Measurements from ENCODE around the gene GCKR. TPM values are rescaled to one million over a fixed set of nuclear protein-coding genes. Genes with fewer than 3 reads are reported as not detected.
"Not testable (repeated sequence)": the region's sequence is repeated elsewhere in the genome, so short reads cannot be mapped to it uniquely, and the experiment has no call there.

GCKR gene
- total RNA-seq, 5 donors from 2014 or later (not counting 1 experiment from before 2014, with no cell fraction given) = 0.23 to 0.28 TPM; not detected in 3

DNA sequence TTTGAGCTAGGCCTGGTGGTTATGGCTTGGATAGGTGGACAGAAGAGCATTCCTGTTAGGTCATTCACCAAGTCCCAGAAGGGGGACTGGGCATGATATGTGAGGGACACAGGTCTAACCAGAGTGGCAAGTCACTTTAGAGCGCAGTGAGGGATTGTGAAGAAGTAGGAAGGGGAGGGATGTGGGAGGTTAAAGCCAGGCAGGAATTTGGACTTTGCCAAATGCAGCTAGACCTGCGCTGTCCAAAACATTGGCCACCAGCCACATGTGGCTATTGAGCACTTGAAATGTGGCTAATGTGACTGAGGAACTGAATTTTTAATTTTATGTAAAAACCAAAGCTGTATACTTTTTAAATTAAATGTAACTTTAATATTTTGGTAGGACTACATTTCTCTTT is 23.7 kb downstream of the GCKR start:
- ChIA-PET POLR2A (no interaction called here), CTCF (no interaction called here)
- WGBS (ENCODE audit: insufficient coverage) = 92% methylated on average over 2 of the region's 2 CpGs

DNA sequence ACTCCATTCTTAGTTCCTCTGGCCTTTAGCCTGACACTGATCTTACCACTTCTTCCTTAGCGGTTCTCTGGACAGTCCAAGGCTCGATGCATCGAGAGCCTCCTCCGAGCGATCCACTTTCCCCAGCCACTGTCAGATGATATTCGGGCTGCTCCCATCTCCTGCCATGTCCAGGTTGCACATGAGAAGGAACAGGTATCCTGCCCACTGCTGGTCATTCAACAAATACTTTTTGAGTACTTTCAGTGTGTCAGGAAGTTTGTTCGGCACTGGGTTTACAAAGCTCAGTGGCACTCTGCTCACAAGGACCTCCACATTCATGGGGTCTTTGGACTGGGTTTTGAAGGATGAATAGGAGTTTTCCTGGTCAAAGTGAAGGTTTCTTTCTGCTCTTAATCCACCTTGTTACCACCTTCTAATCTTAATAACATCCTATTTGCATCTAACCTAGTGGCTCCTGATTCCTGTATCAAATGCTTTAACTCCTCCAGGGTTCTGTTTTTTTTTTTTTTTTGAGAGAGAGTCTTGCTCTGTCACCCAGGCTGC is 25.8 kb downstream of the GCKR start:
- peaks cover 20 to 39% of the 10 kb centered on the region in 2 donors for H3K27me3 Mint-ChIP-seq
- POLR2A ChIA-PET = no interaction called here

More for the DNA sequence above, 23.7 kb downstream of the GCKR start:
- Mint-ChIP-seq H3K9me3 (no peaks in the 10 kb centered on the region), H3K4me3 (no peak overlapping the region), H3K27me3 (peaks cover 12 to 37% of the 10 kb centered on the region in 2 donors), H3K36me3 (no peaks in the 10 kb centered on the region), H3K27ac (no peak overlapping the region), H3K4me1 (no peaks in the 10 kb centered on the region)
- Histone ChIP-seq H3K36me3 (ENCODE audit: control insufficient read depth in 2 of 2, extremely low read depth in 1 of 2, insufficient read depth in 1 of 2, low read length in 1 of 2) (no peaks in the 10 kb centered on the region), H3K9me3 (no peaks in the 10 kb centered on the region), H3K4me3 (ENCODE audit: control insufficient read depth in 1 of 2, extremely low read depth in 1 of 2, low read length in 1 of 2) (no peak overlapping the region), H3K27me3 (replicated peaks in 1 of 2; ENCODE audit: control insufficient read depth in 2 of 2, extremely low read depth in 1 of 2, insufficient read depth in 2 of 2, low read length in 1 of 2) (peaks cover 0 to 30% of the 10 kb centered on the region in 2 experiments), H3K4me1 (ENCODE audit: control insufficient read depth in 1 of 2, extremely low read depth in 1 of 2, insufficient read depth in 2 of 2, low read length in 2 of 2) (no peaks in the 10 kb centered on the region), H3K27ac (ENCODE audit: low read length) (no peak overlapping the region)
- no peak for ATAC-seq (replicated peaks in 1 of 4)
- DNase-seq = no peak

DNA sequence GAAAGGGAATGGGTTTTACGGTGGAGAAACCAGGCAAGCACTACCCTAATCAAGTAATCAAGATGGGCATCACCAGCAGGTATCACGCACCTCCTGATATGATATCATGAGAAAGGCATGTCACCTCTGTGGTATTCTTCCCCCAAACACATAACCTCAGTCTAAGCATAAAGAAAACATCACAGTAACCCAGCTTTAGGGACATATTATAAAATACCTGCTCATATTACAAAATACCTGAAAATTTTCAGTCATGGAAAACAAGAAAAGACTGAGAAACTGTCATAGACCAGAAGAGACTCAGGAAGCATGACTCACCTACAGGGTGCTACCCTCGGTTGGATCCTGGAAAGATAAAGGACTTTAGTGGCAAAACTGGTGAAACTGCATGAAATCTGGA is 30.5 kb downstream of the GCKR start:
- H3K9me3 Mint-ChIP-seq = no peaks in the 10 kb centered on the region
- Histone ChIP-seq H3K4me1 (ENCODE audit: control insufficient read depth in 1 of 2, extremely low read depth in 1 of 2, insufficient read depth in 2 of 2, low read length in 2 of 2) (no peaks in the 10 kb centered on the region), H3K4me3 (ENCODE audit: control insufficient read depth in 1 of 2, extremely low read depth in 1 of 2, low read length in 1 of 2) (no peak overlapping the region), H3K27me3 (replicated peaks in 1 of 2; ENCODE audit: control insufficient read depth in 2 of 2, extremely low read depth in 1 of 2, insufficient read depth in 2 of 2, low read length in 1 of 2) (peaks cover 0 to 12% of the 10 kb centered on the region in 2 experiments), H3K9me3 (no peaks in the 10 kb centered on the region), H3K36me3 (ENCODE audit: control insufficient read depth in 2 of 2, extremely low read depth in 1 of 2, insufficient read depth in 1 of 2, low read length in 1 of 2) (no peaks in the 10 kb centered on the region), H3K27ac (ENCODE audit: low read length) (no peak overlapping the region)
- POLR2A ChIA-PET = no interaction called here
- H3K27ac Mint-ChIP-seq = no peak overlapping the region
- no peak for DNase-seq
- H3K4me3 Mint-ChIP-seq = no peak overlapping the region
- no peak for ATAC-seq (replicated peaks in 1 of 4)
- 83% methylated on average over 1 of the region's 3 CpGs for WGBS (ENCODE audit: insufficient coverage)
- H3K36me3 Mint-ChIP-seq = no peaks in the 10 kb centered on the region
- no peaks in the 10 kb centered on the region for H3K4me1 Mint-ChIP-seq
- CTCF ChIA-PET = no interaction called here
- H3K27me3 Mint-ChIP-seq = peaks cover 30 to 37% of the 10 kb centered on the region in 2 donors

More for the DNA sequence above, 25.8 kb downstream of the GCKR start:
- Histone ChIP-seq H3K27ac (ENCODE audit: low read length) (no peak overlapping the region), H3K27me3 (replicated peaks in 1 of 2; ENCODE audit: control insufficient read depth in 2 of 2, extremely low read depth in 1 of 2, insufficient read depth in 2 of 2, low read length in 1 of 2) (peaks cover 0 to 26% of the 10 kb centered on the region in 2 experiments), H3K36me3 (ENCODE audit: control insufficient read depth in 2 of 2, extremely low read depth in 1 of 2, insufficient read depth in 1 of 2, low read length in 1 of 2) (no peaks in the 10 kb centered on the region), H3K4me3 (ENCODE audit: control insufficient read depth in 1 of 2, extremely low read depth in 1 of 2, low read length in 1 of 2) (no peak overlapping the region), H3K9me3 (no peaks in the 10 kb centered on the region), H3K4me1 (ENCODE audit: control insufficient read depth in 1 of 2, extremely low read depth in 1 of 2, insufficient read depth in 2 of 2, low read length in 2 of 2) (no peaks in the 10 kb centered on the region)
- H3K4me3 Mint-ChIP-seq = no peak overlapping the region
- DNase-seq (no peak), ATAC-seq (replicated peaks in 1 of 4) (no peak)
- H3K4me1 Mint-ChIP-seq = no peaks in the 10 kb centered on the region
- no peaks in the 10 kb centered on the region for H3K9me3 Mint-ChIP-seq
- CTCF ChIA-PET = no interaction called here
- H3K27ac Mint-ChIP-seq = no peak overlapping the region
- no peaks in the 10 kb centered on the region for H3K36me3 Mint-ChIP-seq
- 100% methylated on average over 1 of the region's 7 CpGs for WGBS (ENCODE audit: insufficient coverage)

DNA sequence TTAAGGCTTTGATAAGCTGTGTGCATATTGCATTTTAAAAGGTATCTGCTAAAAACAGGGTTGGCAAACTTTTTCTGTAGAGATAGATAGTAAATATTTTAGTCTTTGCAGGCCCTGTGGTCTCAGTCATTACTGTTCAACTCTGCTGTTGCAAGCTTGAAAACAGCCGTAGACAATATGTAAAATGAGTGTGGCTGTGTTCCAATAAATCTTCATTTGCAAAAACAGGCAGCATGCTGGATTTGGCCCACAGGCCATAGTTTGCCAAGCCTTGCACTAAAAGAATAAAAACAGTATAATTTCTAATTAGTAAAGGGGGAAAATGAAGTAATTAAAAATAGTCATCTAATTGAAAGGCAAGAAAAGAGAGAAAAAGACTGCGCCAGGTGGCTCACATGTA is 35.3 kb downstream of the GCKR start:
- Mint-ChIP-seq H3K4me3 (no peak overlapping the region), H3K27me3 (peaks cover 14 to 17% of the 10 kb centered on the region in 2 donors), H3K27ac (no peak overlapping the region), H3K36me3 (no peaks in the 10 kb centered on the region), H3K9me3 (no peaks in the 10 kb centered on the region), H3K4me1 (no peaks in the 10 kb centered on the region)
- DNase-seq (no peak), ATAC-seq (replicated peaks in 1 of 4) (no peak)
- Histone ChIP-seq H3K4me1 (ENCODE audit: control insufficient read depth in 1 of 2, extremely low read depth in 1 of 2, insufficient read depth in 2 of 2, low read length in 2 of 2) (no peaks in the 10 kb centered on the region), H3K9me3 (no peaks in the 10 kb centered on the region), H3K27me3 (replicated peaks in 1 of 2; ENCODE audit: control insufficient read depth in 2 of 2, extremely low read depth in 1 of 2, insufficient read depth in 2 of 2, low read length in 1 of 2) (peaks cover 1 to 2% of the 10 kb centered on the region in 2 experiments), H3K27ac (ENCODE audit: low read length) (no peak overlapping the region), H3K36me3 (ENCODE audit: control insufficient read depth in 2 of 2, extremely low read depth in 1 of 2, insufficient read depth in 1 of 2, low read length in 1 of 2) (no peaks in the 10 kb centered on the region), H3K4me3 (ENCODE audit: control insufficient read depth in 1 of 2, extremely low read depth in 1 of 2, low read length in 1 of 2) (no peak overlapping the region)
- POLR2A ChIA-PET = no interaction called here
- WGBS (ENCODE audit: insufficient coverage) = no CpG with 5 or more reads among the region's 2 CpGs
- CTCF ChIA-PET = no interaction called here

DNA sequence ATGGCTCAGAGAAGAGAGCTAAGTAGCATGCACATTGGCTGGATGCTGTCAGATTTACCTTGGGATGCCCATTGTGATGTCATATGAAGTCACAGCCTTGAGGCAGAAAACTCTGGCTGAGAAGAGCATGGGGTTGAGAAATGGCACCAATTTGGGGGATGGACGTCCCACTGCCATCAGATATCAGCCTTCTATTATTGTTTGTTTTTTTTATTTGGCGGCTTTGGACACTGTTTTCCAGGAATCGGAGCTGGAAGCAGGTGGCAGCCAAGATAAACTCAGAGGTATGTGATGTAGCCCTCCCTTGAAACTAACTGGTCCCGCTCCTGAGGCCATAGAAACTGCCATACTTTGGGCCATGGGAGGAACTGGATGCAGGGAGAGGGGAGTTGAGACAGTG is 40.6 kb downstream of the GCKR start:
- Mint-ChIP-seq H3K36me3 (no peaks in the 10 kb centered on the region), H3K4me1 (no peaks in the 10 kb centered on the region), H3K27ac (no peak overlapping the region), H3K27me3 (peaks cover 4 to 11% of the 10 kb centered on the region in 2 donors), H3K4me3 (no peak overlapping the region), H3K9me3 (no peaks in the 10 kb centered on the region)
- DNase-seq = no peak
- ChIA-PET POLR2A (no interaction called here), CTCF (no interaction called here)
- peaks cover 3 to 6% of the 10 kb centered on the region in 2 experiments for H3K27me3 ChIP-seq (replicated peaks in 1 of 2; ENCODE audit: control insufficient read depth in 2 of 2, extremely low read depth in 1 of 2, insufficient read depth in 2 of 2, low read length in 1 of 2)
- no peaks in the 10 kb centered on the region for H3K36me3 ChIP-seq (ENCODE audit: control insufficient read depth in 2 of 2, extremely low read depth in 1 of 2, insufficient read depth in 1 of 2, low read length in 1 of 2)
- ATAC-seq (replicated peaks in 1 of 4) = no peak
- no peaks in the 10 kb centered on the region for H3K4me1 ChIP-seq (ENCODE audit: control insufficient read depth in 1 of 2, extremely low read depth in 1 of 2, insufficient read depth in 2 of 2, low read length in 2 of 2)
- WGBS (ENCODE audit: insufficient coverage) = 100% methylated on average over 2 of the region's 4 CpGs
- no peaks in the 10 kb centered on the region for H3K9me3 ChIP-seq
- no peak overlapping the region for H3K27ac ChIP-seq (ENCODE audit: low read length)
- no peak overlapping the region for H3K4me3 ChIP-seq (ENCODE audit: control insufficient read depth in 1 of 2, extremely low read depth in 1 of 2, low read length in 1 of 2)

DNA sequence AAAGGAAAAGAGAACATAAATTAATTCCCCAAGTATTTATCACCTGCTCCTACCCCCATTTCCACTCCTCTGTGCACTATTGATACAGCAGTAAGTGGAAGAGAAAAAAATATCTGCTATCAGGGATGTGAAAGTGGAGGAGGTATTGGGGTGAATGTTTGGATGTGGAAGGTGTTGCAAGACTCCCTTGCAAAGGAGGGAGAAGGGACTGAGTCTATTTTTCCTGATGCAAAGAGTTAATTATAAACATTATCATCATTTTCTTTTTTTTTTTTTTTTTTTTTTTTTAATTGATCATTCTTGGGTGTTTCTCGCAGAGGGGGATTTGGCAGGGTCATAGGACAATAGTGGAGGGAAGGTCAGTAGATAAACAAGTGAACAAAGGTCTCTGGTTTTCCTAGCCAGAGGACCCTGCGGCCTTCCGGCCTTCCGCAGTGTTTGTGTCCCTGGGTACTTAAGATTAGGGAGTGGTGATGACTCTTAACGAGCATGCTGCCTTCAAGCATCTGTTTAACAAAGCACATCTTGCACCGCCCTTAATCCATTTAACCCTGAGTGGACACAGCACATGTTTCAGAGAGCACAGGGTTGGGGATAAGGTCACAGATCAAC is 42.3 kb downstream of the GCKR start:
- ATAC-seq (replicated peaks in 1 of 4); DNase-seq; H3K4me1 ChIP-seq (ENCODE audit: control insufficient read depth in 1 of 2, extremely low read depth in 1 of 2, insufficient read depth in 2 of 2, low read length in 2 of 2); H3K4me3 ChIP-seq (ENCODE audit: control insufficient read depth in 1 of 2, extremely low read depth in 1 of 2, low read length in 1 of 2); H3K9me3 ChIP-seq; H3K36me3 Mint-ChIP-seq; H3K36me3 ChIP-seq (ENCODE audit: control insufficient read depth in 2 of 2, extremely low read depth in 1 of 2, insufficient read depth in 1 of 2, low read length in 1 of 2); POLR2A ChIA-PET; H3K27me3 Mint-ChIP-seq; H3K27me3 ChIP-seq (replicated peaks in 1 of 2; ENCODE audit: control insufficient read depth in 2 of 2, extremely low read depth in 1 of 2, insufficient read depth in 2 of 2, low read length in 1 of 2); H3K4me1 Mint-ChIP-seq; H3K9me3 Mint-ChIP-seq; H3K27ac ChIP-seq (ENCODE audit: low read length); H3K27ac Mint-ChIP-seq; CTCF ChIA-PET; H3K4me3 Mint-ChIP-seq: not testable (repeated sequence)
- no CpG with 5 or more reads among the region's 6 CpGs for WGBS (ENCODE audit: insufficient coverage)

DNA sequence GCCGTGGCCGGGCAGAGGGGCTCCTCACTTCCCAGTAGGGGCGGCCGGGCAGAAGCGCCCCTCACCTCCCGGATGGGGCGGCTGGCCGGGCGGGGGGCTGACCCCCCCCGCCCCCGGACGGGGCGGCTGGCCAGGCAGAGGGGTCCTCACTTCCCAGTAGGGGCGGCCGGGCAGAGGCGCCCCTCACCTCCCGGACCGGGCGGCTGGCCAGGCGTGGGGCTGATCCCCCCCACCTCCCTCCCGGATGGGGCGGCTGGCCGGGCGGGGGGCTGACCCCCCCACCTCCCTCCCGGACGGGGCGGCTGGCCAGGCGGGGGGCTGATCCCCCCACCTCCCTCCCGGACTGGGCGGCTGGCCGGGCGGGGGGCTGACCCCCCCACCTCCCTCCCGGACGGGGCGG is 43.0 kb downstream of the GCKR start:
- DNase-seq; H3K36me3 ChIP-seq (ENCODE audit: control insufficient read depth in 2 of 2, extremely low read depth in 1 of 2, insufficient read depth in 1 of 2, low read length in 1 of 2); POLR2A ChIA-PET; H3K27ac Mint-ChIP-seq; ATAC-seq (replicated peaks in 1 of 4); H3K27ac ChIP-seq (ENCODE audit: low read length); H3K36me3 Mint-ChIP-seq; H3K4me1 ChIP-seq (ENCODE audit: control insufficient read depth in 1 of 2, extremely low read depth in 1 of 2, insufficient read depth in 2 of 2, low read length in 2 of 2); H3K4me1 Mint-ChIP-seq; H3K9me3 ChIP-seq; H3K9me3 Mint-ChIP-seq; H3K4me3 Mint-ChIP-seq; H3K4me3 ChIP-seq (ENCODE audit: control insufficient read depth in 1 of 2, extremely low read depth in 1 of 2, low read length in 1 of 2); H3K27me3 ChIP-seq (replicated peaks in 1 of 2; ENCODE audit: control insufficient read depth in 2 of 2, extremely low read depth in 1 of 2, insufficient read depth in 2 of 2, low read length in 1 of 2); CTCF ChIA-PET; H3K27me3 Mint-ChIP-seq: not testable (repeated sequence)
- WGBS (ENCODE audit: insufficient coverage) = no CpG with 5 or more reads among the region's 35 CpGs
